Measurements from ENCODE around the gene SYNPO.

DNA sequence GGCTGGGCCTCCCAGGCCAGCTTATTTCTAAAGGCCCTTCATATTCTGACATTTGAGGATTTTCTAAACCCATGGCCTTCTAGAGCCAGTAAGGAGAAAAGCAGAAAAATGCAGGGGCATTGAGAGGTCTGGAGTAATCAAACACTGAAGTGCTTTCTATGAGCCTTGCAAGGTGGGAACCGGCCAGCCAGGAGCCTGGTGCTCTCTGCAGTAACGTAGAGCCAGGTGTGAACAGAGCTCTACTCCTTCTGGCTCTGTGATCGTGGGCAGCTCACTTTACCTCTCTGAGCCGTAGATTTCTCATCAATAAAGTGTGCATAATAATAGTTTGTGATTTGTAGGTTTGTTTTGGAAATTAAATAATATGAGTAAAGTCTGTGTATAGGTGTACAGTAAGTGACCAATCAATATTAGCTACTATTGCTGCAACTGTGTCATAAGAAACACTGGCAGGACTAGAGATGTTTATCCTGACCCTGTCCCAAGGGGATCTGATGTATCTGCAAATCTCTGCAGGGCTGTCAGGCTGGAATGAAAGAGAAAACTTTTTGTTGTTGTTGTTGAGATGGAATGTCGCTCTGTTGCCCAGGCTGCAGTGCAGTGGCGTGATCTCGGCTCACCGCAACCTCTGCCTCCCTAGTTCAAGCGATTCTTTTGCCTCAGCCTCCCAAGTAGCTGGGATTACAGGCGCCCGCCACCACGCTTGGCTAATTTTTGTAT lies 2.7 kb downstream of the SYNPO start:
- TF ChIP-seq, protein P1, sequence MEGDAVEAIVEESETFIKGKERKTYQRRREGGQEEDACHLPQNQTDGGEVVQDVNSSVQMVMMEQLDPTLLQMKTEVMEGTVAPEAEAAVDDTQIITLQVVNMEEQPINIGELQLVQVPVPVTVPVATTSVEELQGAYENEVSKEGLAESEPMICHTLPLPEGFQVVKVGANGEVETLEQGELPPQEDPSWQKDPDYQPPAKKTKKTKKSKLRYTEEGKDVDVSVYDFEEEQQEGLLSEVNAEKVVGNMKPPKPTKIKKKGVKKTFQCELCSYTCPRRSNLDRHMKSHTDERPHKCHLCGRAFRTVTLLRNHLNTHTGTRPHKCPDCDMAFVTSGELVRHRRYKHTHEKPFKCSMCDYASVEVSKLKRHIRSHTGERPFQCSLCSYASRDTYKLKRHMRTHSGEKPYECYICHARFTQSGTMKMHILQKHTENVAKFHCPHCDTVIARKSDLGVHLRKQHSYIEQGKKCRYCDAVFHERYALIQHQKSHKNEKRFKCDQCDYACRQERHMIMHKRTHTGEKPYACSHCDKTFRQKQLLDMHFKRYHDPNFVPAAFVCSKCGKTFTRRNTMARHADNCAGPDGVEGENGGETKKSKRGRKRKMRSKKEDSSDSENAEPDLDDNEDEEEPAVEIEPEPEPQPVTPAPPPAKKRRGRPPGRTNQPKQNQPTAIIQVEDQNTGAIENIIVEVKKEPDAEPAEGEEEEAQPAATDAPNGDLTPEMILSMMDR (conservative IDR thresholded peaks at IDR 0.05), result no peak
- no peak for TF ChIP-seq ZFX (IDR thresholded peaks at IDR 0.05)
